ENCODE measurements around the gene DNAJA4.

Gene DNAJA4

DNA sequence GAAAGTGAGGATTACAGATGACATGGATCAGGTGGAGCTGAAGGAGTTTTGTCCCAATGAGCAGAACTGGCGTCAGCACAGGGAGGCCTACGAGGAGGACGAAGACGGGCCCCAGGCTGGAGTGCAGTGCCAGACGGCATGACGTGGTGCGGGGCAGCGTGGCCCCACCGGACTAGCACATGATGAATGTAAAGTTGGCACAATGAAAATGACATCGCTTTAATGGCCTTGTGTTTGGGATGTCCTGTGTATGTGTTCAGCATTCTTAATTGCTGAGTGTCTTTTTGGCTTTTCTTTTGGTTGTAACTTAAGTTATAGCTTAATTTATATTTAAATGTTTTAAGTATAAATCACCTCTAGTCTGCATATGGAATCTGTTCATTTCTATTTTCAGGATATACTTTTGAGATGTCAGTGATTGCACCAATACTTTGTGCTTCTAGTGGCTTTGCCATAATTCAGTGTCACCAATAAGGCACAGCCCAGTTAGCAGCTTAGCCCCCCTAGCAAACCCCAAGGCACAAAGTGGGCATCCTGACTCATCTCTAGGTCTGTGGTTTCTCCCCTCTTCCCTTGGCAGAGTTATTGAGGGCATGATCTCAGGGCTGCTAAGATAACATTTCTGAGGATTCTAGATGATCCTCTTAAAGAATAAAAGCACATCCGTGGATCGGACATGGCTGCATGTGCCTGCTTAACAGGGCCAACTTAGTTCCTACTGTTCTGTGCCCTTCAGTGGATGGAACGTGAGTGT, 16.1 kb downstream of the DNAJA4 start:
- DNase-seq (ENCODE audit: low spot score), result no peak

DNA sequence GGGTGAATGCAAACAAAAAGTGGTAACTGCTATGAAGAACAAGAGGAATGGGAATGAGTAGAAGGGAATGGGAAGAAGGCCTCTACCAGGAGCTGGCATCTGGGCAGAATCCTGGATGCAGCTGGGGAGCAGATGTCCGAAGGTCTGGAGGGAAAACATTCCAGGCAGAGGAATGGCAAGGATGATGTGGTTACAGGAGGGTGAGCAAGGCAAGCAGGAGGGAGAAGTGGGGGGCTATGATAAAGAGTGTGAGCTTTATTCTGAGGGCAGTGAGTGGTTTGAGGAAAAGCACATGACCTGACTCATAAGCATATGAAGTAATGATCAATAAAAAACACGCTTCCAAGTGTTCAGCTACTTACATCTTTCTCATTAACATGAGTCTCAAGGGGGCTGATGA, 18.0 kb downstream of the DNAJA4 start:
- DNase-seq (ENCODE audit: low spot score), result no peak

DNA sequence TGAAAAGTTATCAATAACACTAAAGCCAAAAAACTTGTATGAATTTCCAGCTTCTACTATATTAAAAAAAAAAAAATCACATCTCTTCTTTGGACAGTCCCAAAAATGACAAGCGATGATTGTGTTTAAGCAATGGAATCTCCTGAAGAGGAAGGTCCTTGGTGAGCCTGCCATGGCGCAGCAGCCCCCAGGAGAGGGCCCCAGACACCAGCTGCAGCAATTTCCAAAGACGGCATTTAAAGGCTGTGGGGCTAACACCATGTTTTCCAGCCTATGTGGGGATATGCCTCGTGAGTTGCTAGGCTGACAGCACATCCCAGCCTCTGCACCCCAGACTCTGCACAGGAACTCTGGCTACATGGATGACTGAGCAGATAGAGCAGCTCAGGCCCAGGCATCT, 20.4 kb downstream of the DNAJA4 start:
- no peak for DNase-seq (ENCODE audit: low spot score)

DNA sequence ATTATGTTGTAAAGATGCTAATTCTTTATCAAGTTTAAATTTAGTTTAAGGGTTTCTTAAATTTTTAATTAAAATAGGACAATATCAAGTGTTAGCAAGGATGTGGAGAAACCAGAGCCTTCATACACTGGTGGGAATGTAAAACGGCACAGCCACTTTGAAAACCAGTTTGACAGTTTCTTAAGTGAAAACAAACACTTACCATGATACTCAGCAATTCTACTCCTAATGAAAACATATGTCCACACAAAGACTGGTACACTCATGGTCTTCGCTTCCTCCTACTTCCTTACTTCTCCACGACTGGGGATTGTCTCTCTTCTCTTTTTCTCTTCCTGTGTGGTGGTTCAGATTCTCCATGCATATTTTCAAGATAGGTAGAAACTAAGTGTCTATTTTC, 25.9 kb downstream of the DNAJA4 start:
- no peak for DNase-seq (ENCODE audit: low spot score)

DNA sequence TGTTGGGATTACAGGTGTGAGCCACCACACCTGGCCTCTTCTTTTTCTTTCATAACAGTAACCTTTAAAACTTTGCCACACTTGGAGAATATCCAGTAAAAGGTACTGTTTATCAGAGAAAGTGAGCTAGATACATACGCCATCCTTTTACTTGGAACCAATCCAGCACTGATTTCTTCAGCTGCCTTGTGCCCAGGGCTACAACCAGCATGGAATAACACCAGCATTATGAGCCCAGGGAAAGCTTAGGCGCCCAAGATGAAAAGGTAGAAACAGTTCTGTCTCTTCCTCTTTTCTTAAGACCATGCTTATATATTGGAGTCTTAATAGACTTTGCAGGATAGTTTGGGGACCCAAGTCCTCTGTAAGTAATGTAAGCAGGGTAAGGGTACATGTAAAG, 26.7 kb downstream of the DNAJA4 start:
- no peak for DNase-seq (ENCODE audit: low spot score)

DNA sequence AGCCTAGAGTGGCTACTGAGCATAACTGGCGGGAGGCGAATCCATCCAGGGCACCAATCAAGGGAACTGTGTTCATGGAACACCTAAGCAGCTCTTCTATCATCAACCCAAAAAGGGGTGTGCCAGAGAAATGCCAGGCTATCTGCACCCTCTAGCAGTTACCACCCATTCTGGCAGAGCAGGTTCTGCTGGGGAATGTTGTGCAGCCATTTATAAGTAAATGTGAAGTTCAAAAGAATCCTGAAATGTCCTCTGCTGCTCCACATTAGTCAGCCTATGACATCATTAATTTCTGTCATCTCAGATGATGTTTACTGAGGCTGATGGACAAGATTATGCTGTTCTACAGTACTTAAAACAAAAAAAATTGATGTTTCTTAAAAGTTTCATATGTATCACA, 27.3 kb downstream of the DNAJA4 start:
- no peak for DNase-seq (ENCODE audit: low spot score)

DNA sequence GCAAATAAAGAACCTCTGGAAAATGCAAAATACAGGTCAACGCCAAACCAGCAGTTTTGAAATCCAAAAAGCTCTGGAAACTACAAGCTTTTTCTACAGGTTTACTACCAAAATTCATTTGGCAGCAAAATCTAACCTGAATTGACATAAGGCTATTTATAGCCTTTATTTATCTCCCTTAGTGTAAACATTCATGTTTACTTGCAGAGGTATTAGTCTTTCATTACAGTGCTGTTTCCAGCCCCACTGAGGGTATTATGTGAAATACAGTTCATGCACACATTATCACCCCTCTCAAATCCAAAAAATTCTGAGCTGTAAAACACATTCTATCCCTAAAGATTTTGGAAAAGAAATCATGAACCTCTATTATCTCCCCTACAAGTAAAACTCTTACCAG, 27.9 kb downstream of the DNAJA4 start:
- DNase-seq (ENCODE audit: low spot score), result no peak

DNA sequence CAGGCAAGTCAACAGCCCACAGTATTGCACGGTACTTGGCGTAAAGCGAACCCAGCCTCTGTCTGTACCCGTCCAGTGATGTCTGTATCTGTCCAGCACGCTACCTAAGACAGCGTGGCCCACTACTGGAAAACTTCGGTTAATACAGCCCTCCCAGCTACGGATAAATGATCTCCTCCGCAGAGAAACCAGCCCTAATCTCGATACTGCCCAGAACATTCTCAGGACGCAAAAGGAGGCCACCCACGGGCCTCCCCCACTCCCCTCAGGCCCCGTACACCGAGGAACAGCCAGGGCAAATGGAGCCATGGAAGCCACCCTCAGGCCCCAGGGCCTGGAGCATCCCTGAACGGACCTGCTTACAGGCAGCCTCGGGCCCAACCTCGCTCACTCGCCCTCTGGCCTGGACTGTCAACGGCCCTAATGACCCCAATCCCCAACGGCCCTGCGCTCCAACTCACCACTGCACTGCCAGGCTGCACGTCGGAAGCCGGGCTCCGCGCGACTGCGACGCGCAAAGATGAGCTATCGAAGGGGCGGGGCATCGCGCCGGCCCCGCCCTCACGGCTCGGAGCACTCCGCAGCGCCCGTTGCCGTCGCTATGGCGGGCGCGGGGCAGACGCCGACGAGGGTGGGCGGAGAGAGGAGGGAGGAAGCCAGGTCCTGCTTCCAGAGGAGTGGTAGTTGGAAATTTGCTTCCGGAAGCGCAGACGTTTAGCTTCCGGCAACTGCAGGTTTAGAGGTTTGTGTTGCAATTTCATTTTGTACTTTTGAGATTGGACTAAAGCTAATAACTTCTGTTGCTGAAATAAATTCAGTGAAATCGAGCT, 35.0 kb downstream of the DNAJA4 start, which contains the start of gene SKIC8:
TSS of gene SKIC8 (minus strand) at position 509 of the 830 bp plus-strand sequence. CDS start 3,923 bp downstream, outside the sequence.
- peak; percentile 96 for DNase-seq (ENCODE audit: low spot score)

DNA sequence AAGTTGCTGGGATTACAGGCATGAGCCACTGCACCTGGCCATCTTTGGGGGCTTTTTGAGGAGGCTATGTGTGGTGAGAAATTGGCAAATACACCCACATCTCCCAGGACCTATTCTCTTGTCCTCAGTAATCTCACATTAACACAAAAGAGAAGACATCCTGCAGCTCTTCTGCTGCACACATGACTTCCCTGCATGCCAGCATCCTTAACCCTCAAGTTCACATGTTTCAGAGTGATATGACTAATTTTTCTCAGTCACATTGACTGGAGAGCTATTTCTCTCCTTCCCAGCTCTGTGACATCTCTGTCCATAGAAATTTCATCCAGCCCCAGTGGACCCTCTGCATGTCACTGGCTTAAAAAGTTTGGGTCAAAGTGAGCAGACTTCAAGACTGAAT, 37.0 kb downstream of the DNAJA4 start:
- no peak for DNase-seq (ENCODE audit: low spot score)

DNA sequence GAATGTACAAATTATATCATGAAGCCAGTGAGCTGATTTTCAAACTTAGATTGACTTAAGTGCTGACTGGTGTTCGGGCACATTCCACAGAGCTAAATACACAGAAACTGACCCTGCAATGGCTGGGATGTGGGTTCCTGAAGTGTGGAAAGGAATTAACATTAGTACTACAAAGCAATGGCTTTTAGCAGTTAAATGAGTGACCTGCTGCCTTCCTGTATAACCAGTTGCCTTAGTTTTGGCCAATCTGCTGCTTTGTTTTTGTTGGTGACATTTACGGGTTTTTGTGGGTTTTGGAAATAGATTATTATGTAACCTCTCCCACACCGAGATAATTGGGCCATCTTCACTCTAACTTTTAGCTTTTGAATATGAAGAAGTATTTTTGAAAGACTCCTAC, 37.5 kb downstream of the DNAJA4 start:
- DNase-seq (ENCODE audit: low spot score), result no peak

DNA sequence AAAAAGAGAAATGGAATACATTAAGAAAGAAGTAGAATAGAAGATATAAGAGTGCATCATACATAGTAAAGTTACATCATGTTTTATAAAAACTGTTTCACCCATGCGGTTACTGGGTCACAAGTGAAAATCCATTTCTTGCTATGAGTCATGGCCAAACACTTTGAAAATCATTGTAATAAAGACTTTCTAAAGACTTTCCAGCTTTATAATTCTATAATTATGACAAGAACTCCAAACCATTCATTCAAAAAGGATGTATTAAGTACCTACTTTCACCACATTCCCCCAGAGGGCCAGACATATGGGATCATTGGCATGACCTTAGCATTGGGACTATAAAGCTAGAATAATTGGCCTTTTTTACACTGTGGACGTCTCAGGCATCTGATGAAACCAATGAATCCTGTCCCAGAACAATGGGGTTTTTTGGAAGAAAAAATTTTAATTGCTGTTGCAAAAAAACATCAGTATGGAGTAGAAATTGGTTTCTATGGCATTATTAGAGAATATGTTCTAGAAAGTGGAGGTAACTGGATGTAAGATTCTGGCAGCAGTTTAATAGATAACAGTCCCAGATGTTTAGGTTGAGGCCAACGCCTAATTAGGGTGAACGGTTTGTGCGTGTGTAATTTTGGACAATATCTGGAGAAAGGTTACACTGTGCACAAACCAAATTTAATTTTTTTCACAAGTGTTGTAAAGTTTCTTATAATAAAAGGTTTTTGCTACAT, 38.4 kb downstream of the DNAJA4 start:
- DNase-seq (ENCODE audit: low spot score), result no peak

DNA sequence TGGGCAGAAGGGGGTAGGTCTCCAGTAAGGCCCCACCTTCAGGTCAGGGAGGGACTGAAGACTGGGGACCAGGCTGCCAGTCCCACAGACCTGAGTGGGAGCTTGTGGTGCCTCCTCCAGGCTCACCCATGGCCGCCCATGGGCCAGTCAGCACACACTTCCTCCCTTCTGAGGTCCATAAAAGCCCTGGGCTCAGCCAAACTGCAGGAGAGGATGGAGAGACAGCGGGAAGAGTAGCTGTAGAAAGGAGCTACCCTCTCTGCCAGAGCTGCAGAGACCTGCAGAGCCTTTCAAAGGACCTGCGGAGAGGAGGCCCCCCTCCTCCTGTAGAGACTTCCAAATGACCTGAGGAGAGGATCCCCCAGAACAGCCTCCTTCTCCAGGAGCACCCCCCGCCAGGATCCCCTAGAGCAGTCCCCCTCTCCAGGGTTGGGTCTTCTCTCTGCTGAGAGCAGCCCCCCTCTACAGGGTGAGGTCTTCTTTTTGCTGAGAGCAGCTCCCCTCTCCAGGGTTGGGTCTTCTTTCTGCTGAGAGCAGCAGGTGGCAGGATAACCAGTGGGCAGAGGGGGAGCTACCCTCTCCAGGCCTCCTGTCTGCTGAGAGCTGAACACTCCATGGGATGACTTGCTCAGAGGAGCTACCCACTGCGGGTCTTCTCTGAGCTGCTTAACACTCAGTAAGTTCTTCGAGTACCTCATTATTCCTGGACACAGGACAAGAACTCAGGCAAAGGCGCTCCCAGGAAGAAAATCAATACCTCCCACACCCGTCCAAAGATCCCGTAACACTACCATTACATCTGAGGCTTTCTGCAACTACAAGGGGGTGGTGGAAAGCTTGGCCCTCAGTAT, 40.1 kb downstream of the DNAJA4 start:
- DNase-seq (ENCODE audit: low spot score), result no peak

DNA sequence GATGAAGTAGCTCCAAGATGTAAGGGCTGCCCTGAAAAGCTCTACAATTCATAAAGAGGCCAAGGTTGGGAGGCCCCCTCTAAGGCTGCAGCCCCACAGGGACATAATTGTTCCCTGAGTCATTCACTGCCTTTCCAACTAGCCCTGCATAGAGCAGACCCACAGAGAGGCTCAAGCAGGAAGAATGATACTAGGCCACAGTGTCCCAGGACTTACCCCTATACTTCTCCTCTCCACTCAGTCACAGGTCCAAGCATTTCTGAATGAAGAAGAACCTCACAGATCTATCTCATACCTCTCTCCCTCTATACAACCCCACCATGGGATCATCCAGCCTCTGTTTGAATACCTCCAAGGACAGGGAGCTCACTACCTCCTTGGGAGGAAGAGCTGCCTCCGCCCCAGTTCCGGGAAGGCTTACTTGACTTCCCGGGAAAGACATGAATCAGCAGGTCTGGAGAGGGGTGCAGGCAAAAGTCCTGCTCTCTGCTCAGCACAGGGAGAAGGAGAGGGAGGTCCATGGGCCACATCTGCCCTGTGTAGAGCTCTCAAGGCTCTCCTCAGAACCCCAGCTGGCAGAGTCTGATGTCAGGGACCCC, 41.9 kb downstream of the DNAJA4 start:
- DNase-seq (ENCODE audit: low spot score), result no peak

DNA sequence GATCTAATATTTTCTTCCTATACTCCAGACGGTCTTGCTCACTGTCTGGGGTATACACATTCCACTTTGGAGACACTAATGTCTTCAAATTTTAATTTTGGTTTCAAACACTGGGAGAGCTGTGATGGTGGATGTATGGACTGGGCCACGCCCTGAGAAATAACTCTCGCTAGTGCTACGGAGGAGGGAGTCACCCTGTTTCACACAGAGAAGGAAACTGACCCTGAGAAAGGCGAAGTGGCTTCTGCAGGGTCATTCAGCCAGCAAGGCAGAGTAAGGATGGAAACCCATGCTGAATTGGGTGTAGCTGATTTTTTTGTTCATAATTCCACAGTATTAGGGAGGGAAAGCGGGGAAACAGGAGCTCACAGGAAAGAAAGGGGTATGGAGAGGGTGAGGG, 43.6 kb downstream of the DNAJA4 start:
- DNase-seq (ENCODE audit: low spot score), result no peak

DNA sequence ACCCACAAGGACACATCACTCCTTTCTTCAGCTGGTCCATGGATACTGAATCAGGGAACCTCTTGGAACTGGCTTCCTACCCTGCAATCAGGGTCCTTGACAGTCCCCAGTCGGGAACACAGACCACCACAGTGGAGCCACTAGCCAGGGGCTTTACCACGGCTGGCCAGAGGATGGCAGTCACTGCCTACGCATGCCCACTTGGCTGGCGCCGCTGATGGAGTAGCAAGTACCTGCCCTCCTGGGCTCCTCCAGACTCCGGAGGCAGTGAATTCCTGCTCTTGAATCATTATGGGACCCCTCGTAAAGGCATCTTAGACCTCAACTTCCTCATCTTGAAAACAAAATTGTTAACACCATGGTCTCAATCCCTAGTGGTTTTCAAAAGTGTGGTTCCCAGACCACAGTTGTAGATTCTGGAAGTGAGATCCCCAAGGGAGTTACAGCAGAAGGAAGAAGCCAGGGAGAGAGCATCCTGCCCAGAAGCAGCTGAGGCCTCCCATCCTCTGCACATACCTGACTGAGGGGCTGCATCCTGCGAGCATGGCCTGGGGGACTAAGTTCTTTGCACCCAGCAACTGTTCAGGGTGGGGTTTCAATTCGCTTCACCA, 44.2 kb downstream of the DNAJA4 start:
- peak; percentile 87 for DNase-seq (ENCODE audit: low spot score)

DNA sequence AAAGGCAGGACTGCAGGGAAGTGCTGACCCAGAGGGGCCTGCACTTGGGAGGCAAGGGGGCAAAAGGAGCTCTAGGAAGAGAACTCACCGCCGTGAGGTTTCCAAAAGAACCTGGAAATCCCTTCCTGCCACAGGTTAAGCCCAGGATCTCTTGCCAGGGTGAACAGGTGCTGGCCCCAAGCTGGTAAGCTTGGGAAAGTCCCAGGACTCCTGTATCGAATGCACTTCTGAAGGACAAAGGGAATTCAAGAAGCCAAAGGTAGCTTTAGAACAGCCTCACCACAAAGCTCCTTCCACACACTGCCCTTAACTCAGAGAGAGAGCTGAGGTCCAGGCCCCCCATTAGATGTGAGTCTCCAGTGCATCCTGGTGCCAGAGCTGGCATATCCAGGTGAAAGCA, 46.9 kb downstream of the DNAJA4 start:
- no peak for DNase-seq (ENCODE audit: low spot score)

DNA sequence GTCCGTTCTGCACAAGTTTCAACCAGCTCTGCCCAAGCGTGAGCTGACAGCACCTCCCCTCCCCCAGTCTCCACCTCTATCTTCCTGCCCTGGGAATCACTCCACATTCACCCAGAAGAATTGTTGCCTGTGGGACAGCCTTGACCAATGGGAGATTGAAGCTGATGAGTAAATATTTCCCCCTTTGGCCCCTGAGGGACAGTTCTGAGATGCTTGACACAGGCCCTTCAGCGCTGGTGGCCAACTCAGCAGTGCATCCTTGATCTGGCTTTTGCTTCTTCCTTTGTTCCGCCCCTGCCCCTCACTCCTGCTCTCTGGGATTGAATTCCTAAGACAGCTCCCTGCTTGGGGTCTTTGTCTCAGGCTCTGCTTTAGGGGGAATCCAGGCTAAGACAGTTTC, 48.2 kb downstream of the DNAJA4 start:
- DNase-seq (ENCODE audit: low spot score), result no peak

DNA sequence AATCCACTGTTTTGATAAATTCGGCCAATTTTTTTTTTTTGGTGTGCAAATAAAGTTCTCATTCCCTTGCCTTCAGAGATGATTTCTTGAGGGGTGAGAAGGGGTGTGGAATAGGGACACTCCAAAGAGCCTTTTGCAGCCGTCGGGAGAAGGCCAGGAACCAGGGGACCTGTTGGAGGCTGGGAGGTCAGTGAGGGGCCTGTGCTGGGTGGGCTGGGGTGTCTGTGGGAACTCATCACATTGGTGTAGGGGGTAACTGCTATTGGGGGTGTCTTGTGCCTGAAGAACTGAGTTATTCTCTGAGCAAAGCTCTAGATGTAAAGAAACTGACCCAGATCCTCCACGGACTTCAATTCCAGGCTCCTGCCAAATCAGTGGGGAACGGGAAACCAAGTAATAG, 48.6 kb downstream of the DNAJA4 start:
- no peak for DNase-seq (ENCODE audit: low spot score)

DNA sequence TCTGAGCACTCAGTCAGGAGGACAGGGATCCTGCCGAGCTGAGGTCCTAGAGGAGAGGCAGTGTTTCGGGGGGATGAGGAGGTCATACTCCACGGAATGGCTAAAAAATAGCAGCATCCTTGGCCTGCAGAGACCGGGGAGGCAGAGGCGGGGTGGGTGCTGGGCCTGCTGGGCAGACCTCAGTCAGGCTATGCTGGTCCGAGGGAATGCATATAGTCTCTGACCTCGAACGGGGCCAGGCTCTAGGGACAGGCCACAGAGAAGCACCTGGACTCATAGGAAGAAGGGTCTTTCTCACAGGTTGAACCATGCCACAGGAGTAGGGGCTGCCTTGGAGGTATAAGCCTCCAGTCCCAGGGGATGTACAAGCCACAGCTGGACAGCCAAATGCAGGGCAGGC, 49.0 kb downstream of the DNAJA4 start:
- DNase-seq (ENCODE audit: low spot score), result no peak

DNA sequence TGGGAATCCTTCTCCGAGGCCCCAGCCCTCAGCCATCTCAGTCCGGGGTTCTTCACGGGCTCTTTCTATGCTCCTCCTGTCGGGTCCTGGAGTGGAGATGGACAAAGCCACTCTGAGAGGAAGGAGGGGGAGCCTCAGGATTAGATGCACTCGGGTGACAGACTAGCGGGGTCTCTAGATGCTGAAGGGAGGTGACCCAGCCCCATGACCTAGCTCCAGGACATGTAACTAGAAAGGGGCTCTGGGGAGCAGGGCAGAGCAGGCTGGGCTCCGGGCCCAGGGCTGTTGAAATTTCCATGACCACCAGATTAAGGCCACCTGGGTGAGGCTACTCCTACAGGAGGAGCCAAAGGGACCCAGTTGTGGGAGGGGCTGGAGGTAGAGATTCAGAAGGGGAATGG, 49.8 kb downstream of the DNAJA4 start:
- no peak for DNase-seq (ENCODE audit: low spot score)

DNA sequence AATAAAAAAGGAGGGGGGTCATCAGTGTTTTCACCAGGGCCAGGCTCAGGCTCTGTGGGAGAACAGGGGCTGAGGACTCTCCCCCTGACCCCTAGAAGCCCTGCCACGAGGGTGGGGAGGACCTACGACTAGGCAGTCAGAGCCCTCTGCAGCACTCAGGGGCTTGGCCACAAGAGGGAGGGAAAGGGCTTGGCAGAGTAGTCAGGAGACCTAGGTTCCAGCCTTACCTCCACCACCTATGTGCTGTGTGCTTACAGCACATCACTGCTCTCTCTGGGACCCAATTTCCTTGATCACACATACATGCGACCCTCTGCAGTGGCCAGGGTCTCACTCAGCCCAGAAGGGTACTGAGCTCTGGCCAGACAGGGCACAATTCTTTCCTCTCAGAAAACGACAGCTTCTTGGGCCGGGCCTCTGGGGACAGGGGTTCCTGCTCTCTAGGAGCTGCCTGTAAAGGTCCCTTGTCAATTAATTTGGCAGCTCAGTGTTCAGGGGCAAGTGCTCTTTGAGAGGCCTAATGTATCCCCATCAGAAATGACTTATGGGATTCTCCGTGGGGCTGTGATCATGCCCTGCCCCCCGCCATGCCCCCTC, 51.4 kb downstream of the DNAJA4 start:
- peak; percentile 62 for DNase-seq (ENCODE audit: low spot score)

Data from HuH-7.5 (cell line).